GM19438 (cell line): Measurements from ENCODE around the gene UCMA.
"Not testable (repeated sequence)": the region's sequence is repeated elsewhere in the genome, so short reads cannot be mapped to it uniquely, and the experiment has no call there.

Experiments
- ATAC-seq: cut with Tn5 transposase; IDR thresholded peaks from one replicate; pipeline ENCODE4 v1.9.1; 2021; ENCODE audit warnings: low read depth; ENCODE audit not compliant: unreplicated experiment

Gene UCMA

DNA sequence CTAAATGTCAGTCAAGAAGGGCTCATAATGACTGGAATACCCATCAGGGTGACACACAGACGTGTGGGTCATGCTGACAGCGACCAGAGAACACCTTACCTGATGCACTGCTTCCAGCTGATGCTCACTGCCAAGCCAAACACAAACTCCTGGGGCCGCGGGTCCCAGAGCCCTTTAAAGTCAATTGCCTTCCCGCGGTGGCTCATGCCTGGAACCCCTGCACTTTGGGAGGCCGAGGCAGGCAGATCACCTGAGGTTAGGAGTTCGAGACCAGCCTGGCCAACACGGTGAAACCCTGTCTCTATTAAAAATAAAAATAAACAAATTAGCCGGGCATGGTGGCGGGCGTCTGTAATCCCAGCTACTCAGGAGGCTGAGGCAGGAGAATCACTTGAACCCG is 562 bp upstream of the UCMA start:
- ATAC-seq: not testable (repeated sequence)

DNA sequence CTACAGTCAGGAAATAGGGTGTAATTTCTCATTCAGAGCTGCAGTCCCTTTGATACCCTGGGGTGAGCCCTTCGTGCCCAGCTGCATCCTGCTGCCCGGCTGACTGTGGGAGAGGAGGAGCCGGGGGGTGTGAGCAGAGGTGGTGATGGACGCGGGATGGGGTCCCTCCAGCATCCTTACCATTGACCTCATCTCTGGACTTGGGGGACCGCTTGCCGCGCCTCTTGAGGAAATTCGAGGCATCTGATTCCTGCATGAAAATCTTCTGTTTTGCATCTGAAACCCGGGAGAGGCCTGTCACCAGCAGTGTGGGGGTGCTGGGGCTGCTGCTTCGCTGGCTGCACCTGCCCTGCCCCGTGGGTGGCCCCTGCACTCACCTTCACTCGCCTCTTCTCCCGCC is 816 bp downstream of the UCMA start:
- ATAC-seq: no peak

DNA sequence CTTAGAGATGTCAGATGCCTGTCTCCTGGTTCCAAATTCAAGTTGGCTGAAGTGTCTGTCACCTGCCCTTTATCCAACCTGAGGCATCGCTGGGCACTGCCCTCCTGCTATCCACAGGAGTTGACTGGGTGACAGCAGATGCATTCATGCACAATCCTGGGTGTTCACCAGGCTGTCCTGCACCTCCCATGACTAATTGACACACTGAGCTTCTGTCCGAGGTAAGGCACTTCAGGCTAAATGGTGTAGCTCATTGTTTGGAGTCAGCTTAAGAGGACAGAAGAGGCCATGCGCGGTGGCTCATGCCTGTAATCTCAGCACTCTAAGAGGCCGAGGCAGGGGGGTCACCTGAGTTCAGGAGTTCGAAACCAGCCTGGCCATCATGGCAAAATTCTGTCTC is 2.4 kb downstream of the UCMA start:
- no peak for ATAC-seq

- no peak for ATAC-seq
Measured at GRCh38 chr10:13231190-13231589, 3.0 kb downstream of the UCMA start.

DNA sequence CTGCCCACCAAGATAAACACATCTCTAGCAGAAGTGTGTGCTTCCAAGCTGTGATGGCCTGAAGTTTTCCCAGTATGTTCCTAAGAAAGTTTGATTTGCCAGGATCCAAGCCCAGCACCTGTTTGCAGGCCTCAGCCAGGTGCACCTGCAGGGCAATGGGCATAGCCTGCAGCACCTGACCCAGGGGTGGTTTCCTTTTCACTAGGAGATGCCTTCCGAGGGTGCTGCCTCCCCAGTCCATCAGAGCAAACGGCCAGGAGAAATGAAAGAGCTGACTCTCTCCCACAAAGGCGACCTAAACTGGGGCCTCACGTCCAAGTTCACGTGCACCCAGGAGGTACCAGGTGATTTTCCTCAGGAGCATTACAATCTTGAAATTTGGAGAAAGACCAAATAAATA is 7.1 kb downstream of the UCMA start:
- no peak for ATAC-seq

GRCh38 chr10:13225601-13226000 is 8.6 kb downstream of the UCMA start:
- ATAC-seq: no peak

- ATAC-seq: no peak
Measured at GRCh38 chr10:13224210-13224995, 9.8 kb downstream of the UCMA start.

- no peak for ATAC-seq
Measured at GRCh38 chr10:13223241-13223640, 10.9 kb downstream of the UCMA start.

- ATAC-seq: no peak
Measured at GRCh38 chr10:13222566-13222965, 11.6 kb downstream of the UCMA start.

DNA sequence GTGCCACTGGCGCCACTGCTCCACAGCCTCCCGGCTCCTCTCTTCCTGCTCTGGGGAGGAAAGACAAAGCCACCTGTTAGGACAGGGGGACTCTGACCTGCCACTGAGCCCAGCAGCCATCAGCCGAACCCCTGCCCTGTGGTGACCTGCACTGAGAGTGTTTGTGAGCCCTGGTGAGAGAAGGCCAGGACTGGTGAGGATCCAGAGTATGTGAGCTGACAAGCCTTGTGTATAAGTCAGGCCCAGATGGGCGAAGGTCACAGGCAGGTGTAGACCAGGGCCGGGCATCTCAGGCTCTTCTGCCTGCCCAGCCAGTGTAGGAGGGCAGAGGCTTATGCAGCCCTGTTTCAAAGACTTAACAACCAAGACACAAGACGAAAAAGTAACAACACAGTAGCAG is 12.0 kb downstream of the UCMA start:
- ATAC-seq: no peak

- no peak for ATAC-seq
Measured at GRCh38 chr10:13221572-13221971, 12.6 kb downstream of the UCMA start.

DNA sequence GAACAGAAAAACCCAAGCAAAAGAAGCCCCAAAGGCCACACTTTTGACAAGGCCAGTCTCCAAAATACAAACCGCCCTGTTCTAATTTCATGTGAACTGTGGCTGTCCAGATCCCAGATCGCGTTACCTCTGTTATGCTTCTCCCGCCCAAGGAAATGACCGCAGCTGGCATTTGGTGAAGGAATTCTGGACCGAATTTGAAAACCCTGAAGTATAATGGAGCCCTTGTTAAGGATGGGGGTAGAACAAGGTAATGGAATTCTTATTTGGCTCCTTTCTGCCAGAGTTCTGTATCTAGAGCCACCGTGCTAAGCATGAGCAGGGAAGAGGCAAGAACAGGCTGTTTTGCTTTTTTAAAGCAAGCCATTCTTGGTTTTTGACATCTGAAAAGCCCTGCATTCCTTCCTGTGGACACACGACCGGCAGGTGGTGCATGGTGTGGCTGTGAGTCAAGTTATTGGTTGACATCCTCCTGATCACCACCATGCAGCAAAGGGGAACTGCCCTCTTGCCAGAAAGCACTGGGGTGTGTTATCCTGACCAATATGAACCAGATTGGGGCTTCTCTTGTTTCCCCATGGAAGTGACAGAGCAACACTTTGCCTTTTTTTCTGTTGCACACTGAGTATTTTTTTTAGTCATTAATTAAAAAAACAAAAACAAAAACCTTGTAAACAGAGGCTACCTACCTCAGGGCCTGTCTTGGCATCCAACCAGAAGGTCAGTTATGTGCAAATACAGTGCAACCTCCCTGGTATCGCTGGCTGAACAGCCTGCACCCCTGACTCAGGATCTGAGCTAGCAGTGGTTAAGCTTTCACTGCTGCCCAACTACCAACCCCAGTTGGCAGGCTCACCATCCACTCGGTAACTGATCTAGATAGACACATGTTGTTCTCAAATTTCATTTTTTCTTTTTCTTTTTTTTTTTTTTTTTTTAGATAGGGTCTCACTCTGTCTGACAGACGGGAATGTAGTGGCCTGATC is 14.2 kb downstream of the UCMA start:
- peak; percentile 75 for ATAC-seq

GRCh38 chr10:13218878-13219277 is 15.3 kb downstream of the UCMA start:
- no peak for ATAC-seq

GRCh38 chr10:13213163-13213562 is 21.0 kb downstream of the UCMA start:
- no peak for ATAC-seq

DNA sequence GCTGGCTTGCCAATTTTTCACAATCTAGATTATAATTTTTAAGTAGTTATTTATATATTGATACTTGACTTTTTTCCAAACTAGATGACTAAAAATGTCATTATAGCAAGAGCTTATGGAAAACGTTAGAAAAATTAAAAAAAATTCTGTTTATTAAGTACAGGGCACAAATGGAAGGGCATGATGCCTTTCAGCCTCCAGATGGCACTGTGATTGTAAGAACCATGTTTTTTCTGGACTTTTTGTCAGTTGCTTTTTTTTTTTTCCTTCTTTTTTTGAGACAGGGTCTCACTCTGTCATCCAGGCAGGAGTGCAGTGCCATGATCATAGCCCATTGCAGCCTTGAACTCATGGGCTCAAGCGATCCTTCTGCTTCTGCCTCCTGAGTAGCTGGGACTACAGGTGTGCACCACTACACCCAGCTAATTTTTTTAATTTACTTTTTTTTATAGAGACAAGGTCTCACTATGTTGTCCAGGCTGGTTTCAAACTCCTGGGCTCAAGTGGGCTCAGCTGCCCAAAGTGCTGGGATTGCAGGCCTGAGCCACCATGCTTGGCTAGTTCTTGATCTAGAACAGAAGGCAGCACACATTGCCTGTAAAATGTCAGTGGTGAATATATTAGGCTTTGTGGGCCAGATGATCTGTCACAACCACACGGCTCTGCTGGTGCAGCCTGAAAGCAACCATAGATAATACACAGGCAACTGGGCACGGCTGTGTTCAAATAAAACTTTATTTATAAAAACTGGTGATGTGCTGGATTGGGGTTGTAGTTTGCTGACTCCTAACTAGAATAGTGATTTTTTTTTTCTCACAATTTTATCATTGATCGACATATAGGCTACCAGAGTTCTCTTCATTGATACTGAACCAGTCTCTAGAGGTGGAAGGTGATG is 27.4 kb downstream of the UCMA start:
- ATAC-seq: no peak

DNA sequence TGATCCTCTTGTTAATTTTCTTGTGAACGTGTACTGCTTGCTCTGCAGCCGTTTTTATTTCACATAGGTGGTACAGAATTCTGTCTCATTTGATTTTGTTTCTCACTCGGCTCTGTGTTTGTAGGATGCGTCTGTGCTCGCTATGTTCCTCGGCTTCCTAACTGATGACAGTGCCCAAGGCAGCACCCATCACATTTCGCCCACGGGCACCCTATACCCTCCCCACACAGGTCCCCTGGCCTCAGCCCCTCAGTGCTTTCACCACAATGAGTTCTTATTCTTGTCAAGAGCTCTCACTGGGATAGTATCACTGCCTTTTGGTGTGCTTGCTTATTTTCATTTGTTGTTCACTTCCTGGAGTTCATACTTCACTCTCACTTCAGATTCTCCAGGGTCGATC is 28.1 kb downstream of the UCMA start:
- no peak for ATAC-seq

- no peak for ATAC-seq
Measured at GRCh38 chr10:13201132-13201531, 33.0 kb downstream of the UCMA start.

DNA sequence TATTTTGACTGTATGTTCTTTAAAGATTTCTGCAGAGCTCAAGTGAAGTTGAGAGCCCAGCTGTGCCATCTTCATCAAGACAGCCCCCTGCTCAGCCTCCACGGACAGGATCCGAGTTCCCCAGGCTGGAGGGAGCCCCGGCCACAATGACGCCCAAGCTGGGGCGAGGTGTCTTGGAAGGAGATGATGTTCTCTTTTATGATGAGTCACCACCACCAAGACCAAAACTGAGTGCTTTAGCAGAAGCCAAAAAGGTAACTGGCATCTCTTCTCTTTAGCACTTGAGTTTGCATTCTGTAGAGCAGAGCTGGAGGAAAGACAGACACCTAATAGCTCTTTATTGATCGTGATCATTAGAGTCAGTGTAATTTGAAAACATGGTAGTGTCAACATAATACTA is 39.2 kb downstream of the UCMA start:
- ATAC-seq: no peak

- ATAC-seq: no peak
Measured at GRCh38 chr10:13193637-13194036, 40.5 kb downstream of the UCMA start.

GRCh38 chr10:13191362-13191761 is 42.8 kb downstream of the UCMA start:
- ATAC-seq: no peak

GRCh38 chr10:13190816-13191215 is 43.4 kb downstream of the UCMA start:
- no peak for ATAC-seq
